ENCODE measurements around the gene PGAM2.
A peak's percentile ranks its signal among the peaks of the same experiment; 100 is the strongest.
"Not testable (repeated sequence)": the region's sequence is repeated elsewhere in the genome, so short reads cannot be mapped to it uniquely, and the experiment has no call there.

Gene PGAM2

GRCh38 chr7:44050121-44050914, 15.0 kb downstream of the PGAM2 start:
- DNase-seq (ENCODE audit: low read depth): no peak

DNA sequence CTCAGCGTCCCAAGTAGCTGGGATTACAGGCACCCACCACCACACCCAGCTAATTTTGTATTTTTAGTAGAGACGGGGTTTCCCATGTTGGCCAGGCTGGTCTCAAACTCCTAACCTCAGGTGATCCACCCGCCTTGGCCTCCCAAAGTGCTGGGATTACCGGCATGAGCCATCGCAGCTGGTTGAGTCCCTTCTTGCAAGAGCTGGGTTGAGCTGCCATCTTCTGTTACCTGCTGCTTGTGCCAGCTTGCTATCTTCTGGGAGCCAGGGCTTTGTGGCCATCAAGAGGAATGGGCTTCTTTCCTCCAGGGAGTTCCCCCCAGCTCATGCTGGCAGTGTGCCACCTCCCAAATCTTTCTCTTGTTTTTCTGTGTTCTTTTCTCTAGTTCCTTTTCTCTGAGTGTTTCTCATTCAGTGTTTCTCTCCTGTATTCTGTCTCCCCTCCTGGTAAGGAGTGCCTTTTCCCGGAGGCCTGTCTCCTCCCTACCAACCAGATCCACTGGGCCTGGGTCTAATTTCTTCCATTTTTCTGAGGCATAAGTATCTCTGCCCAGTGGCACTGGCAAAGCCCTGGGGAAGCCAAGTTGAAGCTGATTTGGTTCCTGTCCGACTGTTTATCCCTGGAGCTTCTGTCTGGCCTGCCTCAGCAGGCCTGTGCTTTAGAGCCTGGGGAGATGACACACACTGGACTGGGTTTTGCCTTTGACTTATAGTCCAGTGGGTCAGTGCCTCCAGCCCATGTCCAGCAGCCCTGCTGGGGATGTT, 17.2 kb downstream of the PGAM2 start:
- DNase-seq (ENCODE audit: low read depth): no peak

- DNase-seq (ENCODE audit: low read depth): no peak
Observed at GRCh38 chr7:44046321-44047061, 18.9 kb downstream of the PGAM2 start.

GRCh38 chr7:44045226-44046014, 19.9 kb downstream of the PGAM2 start:
- DNase-seq (ENCODE audit: low read depth): no peak

DNA sequence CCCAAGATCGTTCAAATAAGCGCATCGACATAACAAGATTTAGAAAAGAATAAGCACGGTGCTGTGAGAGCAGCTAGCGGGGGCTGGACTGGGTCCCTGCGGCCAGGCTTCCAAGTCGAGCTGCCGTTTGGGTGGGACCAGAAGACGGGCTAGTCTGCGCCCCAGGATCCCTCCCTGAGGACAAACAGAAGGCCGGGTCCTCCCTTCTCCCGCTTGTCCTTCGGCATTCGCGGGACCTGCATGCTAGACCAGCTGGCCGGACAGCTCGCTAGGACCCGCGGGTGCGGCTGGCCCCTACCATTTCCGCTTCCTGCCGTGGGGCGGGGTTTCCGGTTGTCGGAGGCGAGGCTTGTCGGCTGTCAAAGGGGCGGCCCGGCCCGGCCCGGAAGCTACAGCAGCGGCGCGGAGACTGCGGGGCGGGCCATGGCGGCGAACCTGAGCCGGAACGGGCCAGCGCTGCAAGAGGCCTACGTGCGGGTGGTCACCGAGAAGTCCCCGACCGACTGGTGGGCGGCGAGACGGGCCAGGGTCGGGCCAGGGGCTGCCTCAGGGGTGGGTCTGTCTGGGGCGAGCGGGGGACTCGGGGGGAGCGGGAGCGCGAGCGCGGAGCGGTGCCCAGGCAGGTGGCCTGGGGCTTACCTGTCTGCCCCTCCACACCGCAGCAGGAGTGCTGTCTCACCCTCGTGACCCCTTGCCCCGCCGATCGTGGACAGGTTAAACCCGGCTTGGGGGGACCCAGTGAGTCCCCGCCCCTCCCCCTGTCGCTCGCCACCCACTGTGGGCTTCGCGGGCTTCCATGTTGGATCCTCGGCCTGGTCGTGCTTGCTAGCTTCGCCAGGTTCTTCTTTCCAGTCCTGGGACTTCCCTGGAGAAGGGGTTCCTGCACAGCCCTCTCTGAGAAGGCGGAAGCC, 20.8 kb downstream of the PGAM2 start, which contains the start of gene DBNL:
DBNL (plus strand) TSS at position 388 of the 911 bp plus-strand sequence; CDS start at position 424, 36 bp downstream.
- DNase-seq (ENCODE audit: low read depth): peak; percentile 89

GRCh38 chr7:44043902-44044301, 21.5 kb downstream of the PGAM2 start:
- no peak for DNase-seq (ENCODE audit: low read depth)

DNA sequence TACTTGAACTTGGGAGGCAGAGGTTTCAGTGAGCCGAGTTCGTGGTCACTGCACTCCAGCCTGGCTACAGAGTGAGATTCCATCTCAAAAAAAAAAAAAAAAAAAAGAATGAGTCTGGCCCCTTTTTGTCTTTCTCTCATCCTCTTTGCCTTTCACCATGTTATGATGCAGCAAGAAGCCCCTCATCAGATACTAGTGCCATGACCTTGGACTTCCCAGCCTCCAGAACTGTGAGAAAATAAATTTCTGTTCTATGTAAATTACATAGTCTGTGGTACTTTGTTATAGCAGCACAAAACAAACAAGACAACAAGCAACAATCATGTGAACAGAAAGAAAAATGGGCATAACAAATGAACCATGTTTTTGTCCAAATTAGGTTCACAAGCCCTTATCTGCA, 23.1 kb downstream of the PGAM2 start:
- no peak for DNase-seq (ENCODE audit: low read depth)

DNA sequence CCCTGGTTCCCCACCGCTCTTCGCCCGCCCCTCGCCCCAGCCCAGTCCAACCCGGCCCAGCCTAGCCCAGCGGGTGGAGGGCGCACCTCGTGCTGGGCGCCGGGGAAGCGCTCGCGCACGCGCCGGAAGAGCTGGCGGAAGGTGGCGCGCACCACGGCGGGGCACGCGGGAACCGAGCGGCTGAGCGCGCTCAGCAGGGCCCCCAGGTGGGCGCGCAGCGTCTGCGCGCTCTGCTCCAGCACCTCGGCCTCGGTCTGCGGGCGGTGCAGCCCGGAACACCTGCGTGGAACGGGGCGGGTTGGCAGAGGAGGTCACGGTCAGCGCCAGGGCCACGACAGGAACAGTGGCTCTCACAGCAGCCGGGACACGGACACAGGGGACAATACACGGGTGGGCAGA, 24.9 kb downstream of the PGAM2 start:
- peak; percentile 58 for DNase-seq (ENCODE audit: low read depth)

- DNase-seq (ENCODE audit: low read depth): not testable (repeated sequence)
Observed at GRCh38 chr7:44039800-44040492, 25.4 kb downstream of the PGAM2 start.

- peak; percentile 73 for DNase-seq (ENCODE audit: low read depth)
Observed at GRCh38 chr7:44038961-44039558, 26.3 kb downstream of the PGAM2 start.

- DNase-seq (ENCODE audit: low read depth): not testable (repeated sequence)
Observed at GRCh38 chr7:44038553-44038952, 26.8 kb downstream of the PGAM2 start.

GRCh38 chr7:44037951-44038350, 27.4 kb downstream of the PGAM2 start:
- DNase-seq (ENCODE audit: low read depth): not testable (repeated sequence)

DNA sequence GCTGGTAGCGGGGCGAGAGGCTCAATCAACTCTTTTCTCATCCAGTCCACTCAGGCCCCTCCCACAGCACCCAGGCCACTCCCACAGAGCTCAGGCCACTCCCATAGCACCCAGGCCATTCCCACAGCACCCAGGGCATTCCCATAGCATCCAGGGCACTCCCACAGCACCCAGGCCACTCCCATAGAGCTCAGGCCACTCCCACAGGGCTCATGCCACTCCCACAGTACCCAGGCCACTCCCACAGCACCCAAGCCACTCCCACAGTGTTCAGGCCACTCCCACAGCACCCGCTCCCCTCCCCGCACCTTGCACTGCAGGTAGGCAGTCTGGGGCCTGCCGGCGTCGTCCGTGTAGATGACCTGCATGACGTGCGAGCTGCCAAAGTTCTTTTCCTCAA, 29.0 kb downstream of the PGAM2 start:
- DNase-seq (ENCODE audit: low read depth): not testable (repeated sequence)

DNA sequence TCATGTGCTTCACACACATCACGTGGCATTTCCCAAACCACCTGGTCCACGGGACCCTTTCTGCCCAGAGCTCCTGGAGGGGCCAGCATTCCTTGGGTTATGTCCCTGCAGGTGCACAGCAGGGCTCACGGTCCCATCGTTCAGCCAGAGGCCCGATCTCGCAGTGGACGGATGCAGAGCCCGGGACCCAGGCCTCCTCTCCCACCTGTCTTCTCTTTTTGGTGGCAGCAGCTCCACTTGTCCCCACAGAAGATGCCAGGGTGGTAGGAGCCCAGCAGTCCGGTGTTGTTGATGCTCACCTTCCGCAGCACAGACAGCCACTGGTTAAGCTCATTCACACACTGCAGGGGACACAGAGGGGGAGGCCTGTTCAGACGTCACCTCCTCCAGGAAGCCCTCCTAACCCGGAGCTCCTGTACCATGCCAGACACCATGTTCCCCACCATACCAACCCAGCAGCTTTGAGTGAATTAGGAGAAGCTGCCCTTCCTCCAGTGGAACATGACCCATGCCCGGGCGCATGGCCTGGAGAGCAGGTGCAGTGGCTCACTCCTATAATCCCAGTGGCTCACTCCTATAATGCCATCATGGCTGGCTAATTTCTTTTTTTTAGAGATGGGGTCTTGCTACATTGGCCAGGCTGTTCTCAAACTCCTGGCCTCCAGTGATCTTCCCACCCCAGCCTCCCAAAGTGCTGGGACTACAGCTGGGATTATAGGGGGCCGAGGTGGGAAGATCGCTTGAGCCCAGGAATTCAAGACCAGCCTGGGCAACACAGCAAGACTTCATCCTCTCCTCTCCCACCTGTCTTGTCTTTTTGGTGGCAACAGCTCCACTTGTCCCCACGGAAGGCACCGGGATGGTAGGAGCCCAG, 31.2 kb downstream of the PGAM2 start:
- DNase-seq (ENCODE audit: low read depth): not testable (repeated sequence)

- DNase-seq (ENCODE audit: low read depth): not testable (repeated sequence)
Observed at GRCh38 chr7:44032031-44032430, 33.3 kb downstream of the PGAM2 start.

GRCh38 chr7:44031319-44031718, 34.0 kb downstream of the PGAM2 start:
- DNase-seq (ENCODE audit: low read depth): not testable (repeated sequence)

GRCh38 chr7:44030029-44030428, 35.3 kb downstream of the PGAM2 start:
- not testable (repeated sequence) for DNase-seq (ENCODE audit: low read depth)

GRCh38 chr7:44029433-44029832, 35.9 kb downstream of the PGAM2 start:
- not testable (repeated sequence) for DNase-seq (ENCODE audit: low read depth)

Measured in activated T-helper 1 cell treated with Interleukin-2 at 50 U/mL for 16 hours (primary cell).